Fibroblast of pulmonary artery (primary cell): ENCODE results near the gene MAP3K14.

ENCODE experiments used
- DNase-seq: peaks from one replicate; pipeline ENCODE4 v3.0.0-alpha.2; 2010; ENCODE audit warnings: low read depth
- H3K4me3 ChIP-seq: replicated peaks from 2 replicates; pipeline ENCODE4 v1.5.1; 2011; ENCODE audit warnings: low read depth, mild to moderate bottlenecking, control low read depth, low read length, moderate library complexity
- TF ChIP-seq, protein P1 (sequence below): IDR thresholded peaks from 2 replicates; pipeline ENCODE4 v1.5.1; 2011; ENCODE audit warnings: mild to moderate bottlenecking, control low read depth, low read length, inconsistent platforms; ENCODE audit errors: missing control alignments

MAP3K14 gene

DNA sequence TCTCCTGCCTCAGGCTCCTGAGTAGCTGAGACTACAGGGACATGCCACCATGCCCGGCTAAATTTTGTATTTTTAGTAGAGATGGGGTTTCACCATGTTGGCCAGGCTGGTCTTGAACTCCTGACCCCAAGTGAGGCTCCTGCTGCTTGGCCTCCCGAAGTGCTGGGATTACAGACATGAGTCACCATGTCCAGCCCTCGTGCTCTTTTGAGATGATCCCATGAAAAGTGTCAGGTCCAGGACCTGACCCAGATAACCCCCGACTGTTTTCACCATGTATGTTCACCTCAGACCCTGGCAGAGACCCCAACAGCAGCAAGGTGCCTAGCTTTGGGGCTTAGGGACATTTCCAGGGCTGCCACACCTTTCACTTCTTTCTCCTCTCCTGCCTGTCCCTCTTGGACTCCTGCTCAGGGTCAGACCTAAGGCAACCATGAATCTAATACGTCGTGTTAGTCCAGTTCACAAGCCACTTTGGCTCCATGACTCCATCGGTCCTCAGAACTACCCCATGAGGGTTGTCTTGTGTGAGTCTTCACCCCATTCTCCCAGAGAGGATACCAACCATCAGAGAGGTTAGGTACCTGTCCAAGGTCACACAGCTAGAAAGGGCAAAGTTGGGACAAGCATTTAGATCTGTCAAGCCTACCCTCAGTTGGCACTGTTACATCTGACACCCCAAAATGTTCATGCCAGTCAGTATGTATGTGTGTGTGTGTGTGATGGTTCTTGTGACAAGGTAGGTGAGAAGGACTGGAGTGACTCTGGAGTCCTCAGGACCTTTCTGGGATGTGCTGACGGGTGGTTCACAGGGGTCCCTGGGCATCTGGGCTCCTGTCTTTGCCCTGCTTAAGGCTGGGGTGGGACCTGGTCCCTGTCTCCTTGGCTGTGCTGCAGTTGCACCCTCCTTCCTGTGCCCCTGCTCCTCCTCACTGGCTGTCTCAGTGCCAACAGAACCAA, 23.1 kb upstream of the MAP3K14 start:
- DNase-seq: no peak
- no peak overlapping the region for H3K4me3 ChIP-seq
- TF ChIP-seq, protein P1, sequence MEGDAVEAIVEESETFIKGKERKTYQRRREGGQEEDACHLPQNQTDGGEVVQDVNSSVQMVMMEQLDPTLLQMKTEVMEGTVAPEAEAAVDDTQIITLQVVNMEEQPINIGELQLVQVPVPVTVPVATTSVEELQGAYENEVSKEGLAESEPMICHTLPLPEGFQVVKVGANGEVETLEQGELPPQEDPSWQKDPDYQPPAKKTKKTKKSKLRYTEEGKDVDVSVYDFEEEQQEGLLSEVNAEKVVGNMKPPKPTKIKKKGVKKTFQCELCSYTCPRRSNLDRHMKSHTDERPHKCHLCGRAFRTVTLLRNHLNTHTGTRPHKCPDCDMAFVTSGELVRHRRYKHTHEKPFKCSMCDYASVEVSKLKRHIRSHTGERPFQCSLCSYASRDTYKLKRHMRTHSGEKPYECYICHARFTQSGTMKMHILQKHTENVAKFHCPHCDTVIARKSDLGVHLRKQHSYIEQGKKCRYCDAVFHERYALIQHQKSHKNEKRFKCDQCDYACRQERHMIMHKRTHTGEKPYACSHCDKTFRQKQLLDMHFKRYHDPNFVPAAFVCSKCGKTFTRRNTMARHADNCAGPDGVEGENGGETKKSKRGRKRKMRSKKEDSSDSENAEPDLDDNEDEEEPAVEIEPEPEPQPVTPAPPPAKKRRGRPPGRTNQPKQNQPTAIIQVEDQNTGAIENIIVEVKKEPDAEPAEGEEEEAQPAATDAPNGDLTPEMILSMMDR: no peak

DNA sequence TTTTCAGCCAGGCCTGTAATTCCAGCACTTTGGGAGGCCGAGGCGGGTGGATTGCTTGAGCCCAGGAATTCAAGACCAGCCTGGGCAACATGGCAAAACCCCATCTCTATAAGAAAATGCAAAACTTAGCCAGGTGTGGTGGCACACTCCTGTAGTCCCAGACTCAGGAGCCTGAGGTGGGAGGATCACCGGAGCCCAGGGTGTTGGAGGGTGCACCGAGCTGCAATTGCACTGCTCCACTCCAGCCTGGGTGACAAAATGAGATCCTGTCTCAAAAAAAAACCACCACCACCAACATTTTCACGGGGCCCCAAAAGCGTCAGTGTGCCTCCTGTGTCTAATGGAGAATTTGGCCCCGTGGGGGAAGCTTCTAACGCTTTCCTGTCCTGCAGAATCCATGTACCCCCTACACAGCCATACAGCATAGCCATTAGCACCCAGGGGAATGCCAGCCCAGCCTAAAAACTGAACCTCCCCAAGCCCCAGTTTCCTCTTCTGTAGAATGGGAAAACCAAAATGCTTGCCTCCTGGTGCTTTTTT, 22.2 kb upstream of the MAP3K14 start:
- no peak overlapping the region for H3K4me3 ChIP-seq
- TF ChIP-seq, protein P1: no peak
- DNase-seq: no peak

DNA sequence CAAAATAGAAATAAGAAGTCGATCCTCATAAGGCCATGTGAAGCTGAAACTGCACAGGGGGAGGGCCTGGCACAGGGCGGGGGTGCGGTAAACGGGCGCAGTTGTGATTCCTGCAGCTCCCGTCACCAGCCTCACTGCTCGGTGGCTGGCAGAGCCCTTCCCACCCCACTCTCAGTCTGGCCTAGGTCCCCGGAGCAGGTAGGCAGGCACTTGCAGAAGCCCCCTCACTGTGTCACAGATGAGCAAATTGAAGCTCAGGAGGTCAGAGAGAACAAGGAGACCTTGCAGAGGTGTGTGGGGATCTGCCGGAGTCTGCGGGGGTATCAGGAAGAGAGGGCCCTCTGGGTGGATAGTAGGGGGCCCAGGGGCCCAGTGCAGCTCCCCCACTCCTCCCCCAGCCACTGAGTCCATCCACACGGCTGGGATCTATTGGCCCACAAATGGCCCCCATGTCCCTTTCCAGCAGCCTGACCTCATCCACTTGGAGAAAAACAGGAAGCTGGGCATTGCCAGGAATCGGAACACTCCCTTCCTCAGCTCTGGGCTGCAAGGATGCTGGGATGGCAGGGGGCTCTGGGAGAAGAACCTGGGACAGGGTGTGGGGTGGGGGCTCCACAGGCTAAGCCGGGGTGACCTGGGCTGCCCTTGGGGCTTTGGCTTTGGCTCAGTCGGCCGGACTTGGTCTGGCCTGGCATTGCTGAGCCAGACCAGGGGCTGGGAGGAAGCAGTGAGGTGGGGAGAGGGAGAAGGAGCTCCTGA, 21.4 kb upstream of the MAP3K14 start:
- TF ChIP-seq, protein P1: no peak
- DNase-seq: peak; percentile 58
- H3K4me3 ChIP-seq: no peak overlapping the region

DNA sequence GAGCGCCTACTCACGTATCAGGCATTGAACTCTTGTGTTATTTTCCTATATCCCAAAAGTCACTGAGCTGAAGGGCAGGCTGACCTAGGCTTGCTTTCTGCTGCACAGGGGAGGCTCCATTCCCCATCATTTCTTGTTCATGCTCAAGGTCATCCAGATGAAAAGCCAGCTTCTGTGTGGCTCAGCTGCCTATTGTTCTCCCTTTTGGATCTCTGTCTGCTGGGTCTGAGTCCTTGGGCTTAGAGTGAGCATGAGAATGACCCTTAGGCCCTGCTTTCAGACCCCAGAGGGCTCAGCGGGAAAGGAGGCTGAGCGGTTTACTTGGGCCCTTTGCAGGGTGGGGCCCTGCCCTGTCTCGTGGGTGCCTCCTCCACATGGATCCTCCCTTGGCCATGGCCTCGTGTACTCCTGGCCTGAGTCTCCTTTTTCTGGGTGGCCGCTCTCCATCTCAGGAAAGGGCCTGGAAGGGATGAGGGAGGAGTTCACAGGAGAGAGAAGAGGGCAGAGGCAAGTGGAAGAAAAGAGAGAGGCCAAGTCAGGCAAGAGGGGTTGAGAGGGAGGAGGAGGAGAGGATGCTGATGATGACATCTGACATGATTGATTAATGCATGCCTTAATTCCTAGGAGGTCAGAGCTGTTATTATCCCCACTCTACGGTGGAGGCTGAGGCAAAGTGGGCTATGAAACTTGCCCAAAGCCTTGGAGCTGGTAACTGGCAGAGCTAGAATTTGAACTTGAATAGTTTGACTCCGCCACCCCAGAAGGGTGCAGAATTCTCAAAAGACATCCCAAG, 19.8 kb upstream of the MAP3K14 start:
- H3K4me3 ChIP-seq: no peak overlapping the region
- TF ChIP-seq, protein P1: no peak
- no peak for DNase-seq

DNA sequence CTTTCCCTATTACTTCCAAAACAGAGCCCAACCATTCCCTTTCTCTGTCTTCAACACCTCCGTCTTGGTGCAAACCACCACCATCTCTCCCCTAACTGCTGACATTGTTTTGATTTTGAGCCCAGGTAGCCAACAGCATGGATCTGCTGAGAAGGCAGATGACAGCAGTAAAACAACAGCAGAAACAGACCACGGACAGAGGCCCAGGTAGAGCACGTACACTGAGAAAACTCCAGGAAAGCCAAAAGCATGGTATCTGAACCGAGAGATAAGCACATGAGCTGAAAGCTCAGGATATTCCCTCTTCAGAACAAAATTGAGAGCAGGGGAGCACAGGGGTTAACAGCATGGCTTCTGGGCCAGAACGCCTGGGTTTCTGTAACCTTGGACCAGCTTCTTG, 18.9 kb upstream of the MAP3K14 start:
- TF ChIP-seq, protein P1: no peak

DNA sequence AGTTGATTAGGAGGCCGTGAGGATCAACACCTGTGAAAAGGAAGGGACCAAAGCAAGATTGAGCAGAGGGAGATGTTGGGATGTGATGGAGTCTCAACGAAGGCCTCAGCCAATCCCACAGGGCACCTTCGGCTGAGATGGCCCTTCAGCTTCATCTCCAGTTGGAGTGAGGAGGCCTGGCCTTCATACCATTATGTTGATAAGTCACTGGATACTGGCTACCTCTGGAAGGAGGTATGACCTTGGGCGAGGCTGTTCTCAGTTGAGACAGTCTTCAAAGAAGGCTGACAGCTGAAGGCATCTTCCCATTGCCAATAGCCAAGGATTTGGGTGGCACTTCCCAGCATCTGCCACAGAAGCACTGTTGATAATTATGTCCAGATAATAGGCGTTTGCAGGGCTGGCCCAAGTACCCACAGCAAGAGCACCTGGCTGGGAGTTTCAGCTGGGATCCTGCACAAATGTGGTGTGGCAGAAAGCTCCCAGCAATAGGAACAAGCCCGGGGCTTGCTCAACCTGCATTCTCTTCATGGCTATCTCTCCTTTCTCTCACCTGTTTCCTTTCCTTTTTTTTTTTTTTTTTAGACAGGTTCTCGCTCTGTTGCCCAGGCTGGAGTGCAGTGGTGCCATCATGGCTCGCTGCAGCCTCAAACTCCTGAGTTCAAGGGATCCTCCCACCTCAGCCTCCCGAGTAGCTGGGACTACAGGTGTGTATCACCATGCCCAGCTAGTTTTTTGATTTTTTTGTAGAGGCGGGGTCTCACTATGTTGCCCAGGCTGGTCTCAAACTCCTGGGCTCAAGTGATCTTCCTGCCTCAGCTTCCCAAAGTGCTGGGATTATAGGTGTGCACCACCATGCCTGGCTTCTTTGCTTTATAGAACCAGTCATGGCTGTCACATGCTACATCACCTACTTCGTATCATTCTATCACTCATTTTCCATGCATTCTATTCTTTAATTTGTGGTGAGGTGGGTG, 18.2 kb upstream of the MAP3K14 start:
- TF ChIP-seq, protein P1: no peak

More for the DNA sequence above, 18.9 kb upstream of the MAP3K14 start:
- no peak overlapping the region for H3K4me3 ChIP-seq
- no peak for DNase-seq

More for the DNA sequence above, 18.2 kb upstream of the MAP3K14 start:
- no peak for DNase-seq
- H3K4me3 ChIP-seq: no peak overlapping the region
